HG03432 (cell line): Measurements from ENCODE around the gene IFNGR2.

Source experiments
- ATAC-seq: cut with Tn5 transposase; IDR thresholded peaks from one replicate; pipeline ENCODE4 v1.9.1; 2021; ENCODE audit warnings: mild to moderate bottlenecking, moderate library complexity; ENCODE audit not compliant: unreplicated experiment

IFNGR2 gene

GRCh38 chr21:33480481-33481103 lies 77.4 kb downstream of the IFNGR2 start:
- no peak for ATAC-seq

- no peak for ATAC-seq
Observed at GRCh38 chr21:33481314-33481943, 78.2 kb downstream of the IFNGR2 start.
